22Rv1 (cell line): ENCODE results near the gene OR3A2.
"Not testable (repeated sequence)": the region's sequence is repeated elsewhere in the genome, so short reads cannot be mapped to it uniquely, and the experiment has no call there.

Source experiments
- H3K27ac ChIP-seq: fragments of 450-650 bp; 2 replicates; pipeline ENCODE4 v1.5.1; 2017
- CTCF ChIP-seq: fragments of 450-650 bp; IDR thresholded peaks from 2 replicates; pipeline ENCODE4 v1.5.1; 2017; ENCODE audit warnings: mild to moderate bottlenecking
- ZFX ChIP-seq: fragments of 450-650 bp; IDR thresholded peaks from 2 replicates; pipeline ENCODE4 v1.6.1; 2017; ENCODE audit warnings: antibody characterized with exemption, borderline replicate concordance

Gene OR3A2

GRCh38 chr17:3318336-3318735 lies 67.8 kb downstream of the OR3A2 start:
- no peak overlapping the region for H3K27ac ChIP-seq
- no peak for TF ChIP-seq ZFX
- no peak for TF ChIP-seq CTCF

- H3K27ac ChIP-seq: no peak overlapping the region
- TF ChIP-seq CTCF (no peak), ZFX (no peak)
Measured at GRCh38 chr17:3316836-3317235, 69.3 kb downstream of the OR3A2 start.

GRCh38 chr17:3308603-3309002 lies 77.5 kb downstream of the OR3A2 start:
- no peak for TF ChIP-seq ZFX
- H3K27ac ChIP-seq: no peak overlapping the region

GRCh38 chr17:3298260-3298659 lies 87.8 kb downstream of the OR3A2 start, which contains the start of gene OR3A1:
Gene OR3A1 (minus strand): TSS chr17:3298360. CDS start chr17:3292582, 5,778 bp downstream.
- TF ChIP-seq CTCF (no peak), ZFX (no peak)
- H3K27ac ChIP-seq: no peak within 1 kb of the TSS

- no peak for TF ChIP-seq CTCF
Measured at GRCh38 chr17:3295632-3296031, 90.5 kb downstream of the OR3A2 start.

GRCh38 chr17:3293548-3293947 lies 92.6 kb downstream of the OR3A2 start:
- not testable (repeated sequence) for H3K27ac ChIP-seq

More at GRCh38 chr17:3295632-3296031, 90.5 kb downstream of the OR3A2 start:
- no peak overlapping the region for H3K27ac ChIP-seq

- TF ChIP-seq ZFX: no peak
- no peak for TF ChIP-seq CTCF
Measured at GRCh38 chr17:3282901-3283300, 103.2 kb downstream of the OR3A2 start.

GRCh38 chr17:3276126-3276525 lies 110.0 kb downstream of the OR3A2 start:
- H3K27ac ChIP-seq: no peak overlapping the region
- no peak for TF ChIP-seq CTCF
- TF ChIP-seq ZFX: no peak

More at GRCh38 chr17:3282901-3283300, 103.2 kb downstream of the OR3A2 start:
- H3K27ac ChIP-seq: no peak overlapping the region
